Retinal pigment epithelial cell (primary cell): ENCODE data around the gene EEIG2.

Experiments used
- DNase-seq: peaks from one replicate; pipeline ENCODE4 v3.0.0-alpha.2; 2010; ENCODE audit warnings: low read depth
- H3K4me3 ChIP-seq: 2 replicates; pipeline ENCODE4 v1.5.1; 2011; ENCODE audit warnings: mild to moderate bottlenecking, low read length, control low read depth, moderate library complexity
- CTCF ChIP-seq: conservative IDR thresholded peaks from 2 replicates; pipeline ENCODE4 v1.5.1; 2011; ENCODE audit warnings: low read depth, low read length, control low read depth, inconsistent platforms

Gene EEIG2

GRCh38 chr1:108570128-108570527 lies 10.2 kb downstream of the EEIG2 start:
- no peak for DNase-seq
- TF ChIP-seq CTCF, result peak; percentile 56

GRCh38 chr1:108570998-108571401 lies 11.1 kb downstream of the EEIG2 start:
- no peak for DNase-seq
- H3K4me3 ChIP-seq, result no peak overlapping the region
- TF ChIP-seq CTCF, result no peak

More at GRCh38 chr1:108570128-108570527, 10.2 kb downstream of the EEIG2 start:
- H3K4me3 ChIP-seq, result no peak overlapping the region

GRCh38 chr1:108572182-108572581 lies 12.3 kb downstream of the EEIG2 start:
- no peak overlapping the region for H3K4me3 ChIP-seq
- TF ChIP-seq CTCF, result no peak
- DNase-seq, result no peak

GRCh38 chr1:108573183-108573582 lies 13.3 kb downstream of the EEIG2 start:
- no peak overlapping the region for H3K4me3 ChIP-seq
- no peak for DNase-seq
- TF ChIP-seq CTCF, result no peak

- H3K4me3 ChIP-seq, result no peak overlapping the region
- no peak for TF ChIP-seq CTCF
- no peak for DNase-seq
These were observed 14.1 kb downstream of the EEIG2 start for GRCh38 chr1:108574008-108574407.

GRCh38 chr1:108575375-108575774 lies 15.5 kb downstream of the EEIG2 start:
- no peak for TF ChIP-seq CTCF
- H3K4me3 ChIP-seq, result no peak overlapping the region
- no peak for DNase-seq

- TF ChIP-seq CTCF, result no peak
- H3K4me3 ChIP-seq, result no peak overlapping the region
- DNase-seq, result no peak
These were observed 24.0 kb downstream of the EEIG2 start for GRCh38 chr1:108583757-108584427.
